Neural progenitor cell (in vitro differentiated cells): ENCODE data around the gene ANAPC15.
"Not testable (repeated sequence)": the region's sequence is repeated elsewhere in the genome, so short reads cannot be mapped to it uniquely, and the experiment has no call there.

ENCODE experiments used
- CTCF ChIP-seq: fragments of 200-600 bp; sonication (generic); IDR thresholded peaks from 2 replicates; pipeline ENCODE4 v1.5.1; 2017; ENCODE audit warnings: antibody characterized with exemption, mild to moderate bottlenecking
- EZH2phosphoT487 ChIP-seq: fragments of 200-600 bp; sonication (generic); IDR thresholded peaks from 2 replicates; pipeline ENCODE4 v1.6.1; 2017; ENCODE audit warnings: antibody characterized with exemption

GRCh38 chr11:72142086-72142485 is 29.6 kb upstream of the ANAPC15 start:
- not testable (repeated sequence) for TF ChIP-seq CTCF, EZH2phosphoT487
